Activated T-helper 1 cell treated with anti-CD3 and anti-CD28 coated beads, Interleukin-2, amount 50 U/mL, for 16 hours (primary cell): ENCODE data around the gene IRS1.

Experiments used
- DNase-seq, 2 donors: peaks; one replicate each; pipeline ENCODE4 v3.0.0-alpha.2; 2020; ENCODE audit warnings: low read depth in 1 of 2, low spot score in 1 of 2

The IRS1 gene

DNA sequence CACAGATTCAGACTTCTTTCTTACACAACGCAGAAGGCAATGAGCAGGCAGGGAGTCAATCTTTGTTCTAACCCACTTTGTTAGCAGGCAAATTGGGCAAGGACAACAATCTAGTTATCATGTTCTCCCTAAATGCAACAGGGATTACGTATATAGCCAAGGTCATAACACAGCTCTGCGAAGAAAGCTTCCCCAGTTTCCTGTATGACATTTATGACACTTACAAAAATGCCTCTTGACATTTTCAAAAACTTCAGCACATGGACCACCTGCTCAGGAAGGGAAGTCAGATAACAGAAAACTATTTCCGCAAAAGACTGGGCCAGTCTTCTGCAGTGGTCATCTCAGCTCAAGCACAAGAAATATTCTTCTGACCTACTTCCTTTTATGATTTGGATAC, 106.1 kb downstream of the IRS1 start:
- DNase-seq = no peak

- no peak for DNase-seq
These were observed 107.0 kb downstream of the IRS1 start for GRCh38 chr2:226692521-226693126.

DNA sequence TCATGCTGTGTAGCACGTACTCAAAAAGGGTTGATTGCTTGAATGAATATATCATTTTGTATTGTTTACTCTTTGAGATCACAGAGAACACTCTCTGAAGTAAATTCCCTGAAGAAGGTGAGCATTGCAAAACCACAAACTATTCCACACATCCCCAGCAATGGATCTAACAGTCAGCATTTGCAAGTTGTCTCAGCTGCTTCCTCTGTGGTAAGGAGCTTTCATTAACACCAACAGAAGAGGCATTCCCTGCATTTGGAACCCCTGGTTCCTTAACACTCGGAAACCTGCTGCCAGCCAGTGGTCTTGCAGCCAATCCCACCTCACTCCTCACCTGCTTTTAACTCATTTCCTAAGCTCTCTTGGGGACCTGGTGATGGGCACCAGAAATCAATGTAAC, 108.4 kb downstream of the IRS1 start:
- no peak for DNase-seq

- DNase-seq = no peak
These were observed 109.1 kb downstream of the IRS1 start for GRCh38 chr2:226690461-226691024.

DNA sequence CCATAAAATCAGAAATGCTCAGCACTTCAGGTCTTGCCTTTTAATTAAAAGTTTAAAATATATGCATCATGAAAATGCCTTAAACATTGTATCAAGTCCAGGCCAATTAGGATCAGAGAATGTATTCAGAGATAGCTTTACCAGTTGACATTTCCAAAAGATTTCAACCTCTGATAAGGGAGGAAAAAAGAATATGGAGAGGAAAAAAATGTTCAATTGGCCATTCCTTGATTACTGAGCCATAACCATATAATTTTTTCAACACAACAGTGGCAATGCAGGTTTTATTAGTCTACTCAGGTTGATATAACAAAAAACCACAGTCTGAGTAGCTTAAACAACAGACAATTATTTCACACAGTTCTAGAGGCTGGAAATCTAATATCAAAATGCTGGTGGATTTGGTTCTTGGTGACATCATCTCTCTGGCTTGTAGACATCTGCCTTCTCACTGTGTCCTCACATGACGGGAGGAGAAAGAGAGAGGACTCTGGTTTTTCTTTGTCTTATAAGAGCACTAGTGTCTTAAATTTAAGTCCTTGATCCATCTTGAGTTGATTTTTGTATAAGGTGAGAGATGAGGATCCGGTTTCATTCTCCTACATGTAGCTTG, 111.9 kb downstream of the IRS1 start:
- DNase-seq = no peak

DNA sequence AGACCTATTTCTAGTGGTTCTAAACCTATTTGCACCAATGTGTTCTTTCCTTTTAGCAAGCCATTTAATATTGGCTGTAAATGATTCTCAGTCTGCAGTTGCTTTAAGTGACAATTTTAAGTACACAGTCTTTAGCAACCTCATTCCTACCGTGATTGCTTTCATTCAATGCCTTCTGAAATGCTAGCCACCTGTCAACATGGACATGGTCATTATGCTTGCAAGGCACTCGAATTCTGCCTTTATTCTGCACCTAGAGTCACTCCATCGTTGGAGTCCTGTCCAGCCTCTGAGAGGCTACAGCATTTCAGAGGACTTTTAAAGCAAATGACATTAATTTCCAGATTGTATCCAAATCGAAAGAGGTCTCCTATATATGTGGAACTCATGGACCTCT, 115.1 kb downstream of the IRS1 start:
- DNase-seq = no peak

DNA sequence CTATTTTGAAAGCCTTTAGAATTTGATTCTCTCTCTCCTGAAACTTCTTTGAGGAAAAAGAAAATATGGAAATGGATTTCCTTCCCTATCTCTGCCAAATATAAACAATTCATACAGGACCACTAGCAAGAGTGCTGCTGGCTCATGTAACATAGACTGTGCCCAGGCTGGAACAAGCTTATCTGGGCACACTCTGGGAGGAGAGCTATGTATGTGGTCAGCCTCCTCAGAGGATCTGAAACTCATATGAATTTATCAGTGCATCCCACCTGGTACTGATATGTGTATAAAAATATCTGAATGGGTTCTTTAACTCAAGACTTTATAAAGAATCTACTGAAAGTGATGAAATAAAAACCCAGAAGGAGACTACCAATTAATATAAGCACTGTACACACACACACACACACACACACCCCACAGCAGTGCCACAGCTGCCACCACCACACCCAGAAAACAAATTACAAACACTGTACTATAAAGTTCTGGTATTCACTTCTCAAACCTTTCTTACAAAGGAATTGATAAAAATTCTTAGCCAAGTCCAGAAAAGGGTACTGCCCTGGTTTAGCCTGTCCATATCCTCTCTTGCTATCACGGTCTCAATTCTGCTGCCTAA, 115.6 kb downstream of the IRS1 start:
- DNase-seq = no peak

DNA sequence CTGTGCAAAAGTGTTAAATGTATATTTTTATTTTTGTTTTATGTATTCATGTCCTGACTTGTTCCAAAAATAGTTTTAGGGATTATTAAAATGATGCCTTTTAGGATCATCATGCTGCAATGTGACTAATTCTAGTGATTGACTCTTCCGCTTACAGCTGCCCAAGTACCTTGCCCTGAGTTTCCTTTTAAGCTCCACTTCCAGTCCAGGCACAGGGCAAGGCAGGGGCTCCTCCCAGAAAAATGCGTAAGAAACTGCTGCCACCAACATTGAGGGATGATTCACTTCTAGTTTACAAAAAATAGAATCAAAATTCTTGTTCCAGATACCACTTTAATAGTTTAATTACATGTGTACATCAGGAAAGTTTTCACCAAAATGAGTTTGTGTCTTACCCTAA, 116.4 kb downstream of the IRS1 start:
- no peak for DNase-seq
